ENCODE data around the gene PAIP1.

- no peak for TF ChIP-seq CTCF (IDR thresholded peaks at IDR 0.05)
- no peak for TF ChIP-seq POLR2A (IDR thresholded peaks at IDR 0.05)
- no peak for TF ChIP-seq EP300 (IDR thresholded peaks at IDR 0.05)
- no peak for TF ChIP-seq POLR2AphosphoS5 (IDR thresholded peaks at IDR 0.05)
Observed at GRCh38 chr5:43515678-43516048, 41.2 kb downstream of the PAIP1 start.

All from stomach (tissue), 4 donors.